PC-9 (cell line): ENCODE results near the gene PRRX1. TPM values are rescaled to one million over a fixed set of nuclear protein-coding genes. Genes with fewer than 3 reads are reported as not detected.

Experiments
- BruUV-seq: library from RNA; stranded (reverse); fragments of 400-500 nt; replicated peaks from 2 replicates; lab custom pipeline; 2021; lab: Mats Ljungman, UMichigan
- CTCF ChIA-PET: fragments of 300-600 bp; sonication (Branson Sonifier 250); formaldehyde crosslinking; loops from one replicate; lab custom pipeline; 2022; ENCODE audit warnings: antibody characterized with exemption; lab: Charles Lee
- POLR2A ChIA-PET: fragments of 300-600 bp; sonication (Branson Sonifier 250); formaldehyde crosslinking; loops from one replicate; lab custom pipeline; 2022; ENCODE audit warnings: antibody characterized with exemption; ENCODE audit not compliant: unreplicated experiment; lab: Charles Lee
- DNase-seq, 2 experiments: peaks; one replicate each; pipeline versions ENCODE4 v3.0.0 to v3.0.0-alpha.2; 2015 to 2022; ENCODE audit warnings: mixed read lengths in 1 of 2
- H2AFZ ChIP-seq: fragments of 200-600 bp; sonication (generic); 2 replicates; pipeline ENCODE4 v1.8.1; 2017; ENCODE audit warnings: antibody characterized with exemption
- H3F3A ChIP-seq: fragments of 200-600 bp; sonication (generic); 2 replicates; pipeline ENCODE4 v1.8.1; 2017; ENCODE audit warnings: antibody characterized with exemption, mild to moderate bottlenecking, low read depth; ENCODE audit not compliant: insufficient read depth
- H3K27ac ChIP-seq: fragments of 200-600 bp; sonication (generic); 2 replicates; pipeline ENCODE4 v1.6.1; 2016; ENCODE audit warnings: mixed run types
- H3K27me3 ChIP-seq: fragments of 200-600 bp; sonication (generic); 2 replicates; pipeline ENCODE4 v1.6.1; 2016; ENCODE audit warnings: low read depth, mixed run types; ENCODE audit not compliant: insufficient read depth
- H3K36me3 ChIP-seq: fragments of 200-600 bp; sonication (generic); 2 replicates; pipeline ENCODE4 v1.6.1; 2016; ENCODE audit warnings: low read depth, mixed run types
- H3K4me1 ChIP-seq: fragments of 200-600 bp; sonication (generic); replicated peaks from 2 replicates; pipeline ENCODE4 v1.6.1; 2016; ENCODE audit warnings: mixed run types; ENCODE audit not compliant: insufficient read depth
- H3K4me2 ChIP-seq: fragments of 200-600 bp; sonication (generic); 2 replicates; pipeline ENCODE4 v1.6.1; 2017; ENCODE audit warnings: mixed run types
- H3K4me3 ChIP-seq: fragments of 200-600 bp; sonication (generic); 2 replicates; pipeline ENCODE4 v1.6.1; 2016; ENCODE audit warnings: mixed run types
- H3K79me2 ChIP-seq: fragments of 200-600 bp; sonication (generic); 2 replicates; pipeline ENCODE4 v1.6.1; 2017; ENCODE audit warnings: low read depth, mixed run types
- H3K9me2 ChIP-seq: fragments of 200-600 bp; sonication (generic); 2 replicates; pipeline ENCODE4 v1.8.1; 2017; ENCODE audit warnings: mild to moderate bottlenecking; ENCODE audit not compliant: insufficient read depth
- H3K9me3 ChIP-seq: fragments of 200-600 bp; sonication (generic); 2 replicates; pipeline ENCODE4 v1.8.1; 2016; ENCODE audit warnings: low read depth; ENCODE audit not compliant: insufficient read depth
- H4K20me1 ChIP-seq: fragments of 200-600 bp; sonication (generic); 2 replicates; pipeline ENCODE4 v1.8.1; 2017; ENCODE audit not compliant: insufficient read depth
- EZH2 ChIP-seq: fragments of 200-600 bp; sonication (generic); IDR thresholded peaks from 2 replicates; pipeline ENCODE4 v1.8.0; 2017; ENCODE audit warnings: antibody characterized with exemption, low read depth
- intact Hi-C: fragments of 100-400 bp; cut with micrococcal nuclease; formaldehyde crosslinking; loops from one replicate; pipeline ENCODE4 v1.10.0; 2022; ENCODE audit not compliant: unreplicated experiment
- total RNA-seq: library from RNA; stranded (reverse); gene quantifications from 2 replicates; pipeline ENCODE4 v1.2.3, GENCODE V29; 2021
- TF ChIP-seq, protein P1 (sequence below): fragments of 200-600 bp; sonication (generic); conservative IDR thresholded peaks from 2 replicates; pipeline ENCODE4 v1.6.1; 2017; ENCODE audit warnings: mixed run types, antibody characterized with exemption, mild to moderate bottlenecking, moderate library complexity

PRRX1 gene
- total RNA-seq, 1 experiment from 2014 or later, result not detected

DNA sequence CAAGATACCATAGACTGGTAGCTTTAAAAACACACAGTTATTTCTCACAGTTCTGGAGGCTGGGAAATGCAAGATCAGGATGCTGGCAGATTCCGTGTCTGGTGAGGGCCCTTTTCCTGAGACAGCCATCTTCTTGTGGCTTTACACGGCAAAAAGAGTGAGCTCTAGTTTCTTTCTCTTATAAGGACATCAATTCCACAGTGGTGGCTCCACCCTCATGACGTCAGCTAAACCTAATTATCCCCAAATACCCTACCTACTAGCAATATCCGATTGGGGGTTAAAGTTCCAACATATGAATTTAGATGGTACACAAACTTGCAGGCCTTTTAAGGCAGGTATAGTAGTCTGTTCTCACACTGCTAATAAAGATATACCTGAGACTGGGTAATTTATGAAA lies 77.7 kb downstream of the PRRX1 start:
- H3K79me2 ChIP-seq, result no peaks in the 10 kb centered on the region
- POLR2A ChIA-PET, result no interaction called here
- H3K36me3 ChIP-seq, result no peaks in the 10 kb centered on the region
- H3K9me3 ChIP-seq, result no peaks in the 10 kb centered on the region
- CTCF ChIA-PET, result no interaction called here
- TF ChIP-seq, protein P1, sequence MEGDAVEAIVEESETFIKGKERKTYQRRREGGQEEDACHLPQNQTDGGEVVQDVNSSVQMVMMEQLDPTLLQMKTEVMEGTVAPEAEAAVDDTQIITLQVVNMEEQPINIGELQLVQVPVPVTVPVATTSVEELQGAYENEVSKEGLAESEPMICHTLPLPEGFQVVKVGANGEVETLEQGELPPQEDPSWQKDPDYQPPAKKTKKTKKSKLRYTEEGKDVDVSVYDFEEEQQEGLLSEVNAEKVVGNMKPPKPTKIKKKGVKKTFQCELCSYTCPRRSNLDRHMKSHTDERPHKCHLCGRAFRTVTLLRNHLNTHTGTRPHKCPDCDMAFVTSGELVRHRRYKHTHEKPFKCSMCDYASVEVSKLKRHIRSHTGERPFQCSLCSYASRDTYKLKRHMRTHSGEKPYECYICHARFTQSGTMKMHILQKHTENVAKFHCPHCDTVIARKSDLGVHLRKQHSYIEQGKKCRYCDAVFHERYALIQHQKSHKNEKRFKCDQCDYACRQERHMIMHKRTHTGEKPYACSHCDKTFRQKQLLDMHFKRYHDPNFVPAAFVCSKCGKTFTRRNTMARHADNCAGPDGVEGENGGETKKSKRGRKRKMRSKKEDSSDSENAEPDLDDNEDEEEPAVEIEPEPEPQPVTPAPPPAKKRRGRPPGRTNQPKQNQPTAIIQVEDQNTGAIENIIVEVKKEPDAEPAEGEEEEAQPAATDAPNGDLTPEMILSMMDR, result no peak
- no peak for TF ChIP-seq EZH2
- H4K20me1 ChIP-seq, result no peaks in the 10 kb centered on the region
- H3K27me3 ChIP-seq, result no peaks in the 10 kb centered on the region
- no peak overlapping the region for H3K4me3 ChIP-seq
- no peak for DNase-seq
- H3K4me2 ChIP-seq, result no peak overlapping the region
- BruUV-seq, result no TSS peak
- H3K27ac ChIP-seq, result no peak overlapping the region
- no peak overlapping the region for H2AFZ ChIP-seq
- no peaks in the 10 kb centered on the region for H3K9me2 ChIP-seq
- no peaks in the 10 kb centered on the region for H3F3A ChIP-seq
- H3K4me1 ChIP-seq, result no peaks in the 10 kb centered on the region
- intact Hi-C loops, result no loop called here

- Histone ChIP-seq H2AFZ (no peak overlapping the region), H3K27me3 (no peaks in the 10 kb centered on the region), H3K9me3 (no peaks in the 10 kb centered on the region), H3K36me3 (no peaks in the 10 kb centered on the region), H3F3A (no peaks in the 10 kb centered on the region), H3K9me2 (no peaks in the 10 kb centered on the region), H3K4me2 (no peak overlapping the region), H4K20me1 (no peaks in the 10 kb centered on the region), H3K4me3 (no peak overlapping the region), H3K79me2 (no peaks in the 10 kb centered on the region), H3K27ac (no peak overlapping the region), H3K4me1 (no peaks in the 10 kb centered on the region)
- DNase-seq, result no peak
- intact Hi-C loops, result no loop called here
- TF ChIP-seq, protein P1, result no peak
- TF ChIP-seq EZH2, result no peak
- ChIA-PET CTCF (no interaction called here), POLR2A (no interaction called here)
- no TSS peak for BruUV-seq
Measured at GRCh38 chr1:170742600-170742999, 78.7 kb downstream of the PRRX1 start.

DNA sequence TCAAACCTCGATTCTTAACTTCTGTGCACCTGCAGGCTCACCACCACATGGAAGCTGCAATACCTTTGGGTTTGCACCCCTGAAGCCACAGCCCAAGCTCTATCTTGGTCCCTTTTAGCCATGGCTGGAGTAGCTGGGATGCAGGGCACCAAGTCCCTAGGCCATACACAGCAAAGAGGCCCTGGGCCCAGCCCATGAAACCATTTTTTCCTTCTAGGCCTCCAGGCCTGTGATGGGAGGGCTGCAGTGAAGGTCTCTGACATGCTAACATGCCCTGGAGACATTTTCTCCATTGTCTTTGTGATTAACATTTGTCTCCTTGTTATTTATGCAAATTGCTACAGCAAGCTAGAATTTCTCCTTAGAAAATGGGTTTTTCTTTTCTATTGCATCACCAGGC lies 79.2 kb downstream of the PRRX1 start:
- Histone ChIP-seq H3K4me1 (no peaks in the 10 kb centered on the region), H3F3A (no peaks in the 10 kb centered on the region), H3K27me3 (no peaks in the 10 kb centered on the region), H3K27ac (no peak overlapping the region), H3K9me3 (no peaks in the 10 kb centered on the region), H3K79me2 (no peaks in the 10 kb centered on the region), H3K9me2 (no peaks in the 10 kb centered on the region), H3K4me3 (no peak overlapping the region), H2AFZ (no peak overlapping the region), H3K36me3 (no peaks in the 10 kb centered on the region), H3K4me2 (no peak overlapping the region), H4K20me1 (no peaks in the 10 kb centered on the region)
- TF ChIP-seq EZH2, result no peak
- TF ChIP-seq, protein P1, result no peak
- no peak for DNase-seq
- no TSS peak for BruUV-seq
- intact Hi-C loops, result no loop called here
- POLR2A ChIA-PET, result no interaction called here
- CTCF ChIA-PET, result no interaction called here
